Kasumi-1 (cell line): Measurements from ENCODE around the gene UNC13C.
A peak's percentile ranks its signal among the peaks of the same experiment; 100 is the strongest.
"Not testable (repeated sequence)": the region's sequence is repeated elsewhere in the genome, so short reads cannot be mapped to it uniquely, and the experiment has no call there.

Experiments used
- DNase-seq, 2 experiments: peaks; one replicate each; lab custom pipeline; 2025; lab: John Stamatoyannopoulos, UW

Gene UNC13C

GRCh38 chr15:53978253-53978906 is at the start of gene UNC13C:
TSS of gene UNC13C (plus strand) at chr15:53978441. CDS start at chr15:54012904, 34,463 bp downstream.
- DNase-seq: peak; percentile 20 to 31

GRCh38 chr15:53936137-53936536 is 42.1 kb upstream of the UNC13C start:
- DNase-seq: no peak

DNA sequence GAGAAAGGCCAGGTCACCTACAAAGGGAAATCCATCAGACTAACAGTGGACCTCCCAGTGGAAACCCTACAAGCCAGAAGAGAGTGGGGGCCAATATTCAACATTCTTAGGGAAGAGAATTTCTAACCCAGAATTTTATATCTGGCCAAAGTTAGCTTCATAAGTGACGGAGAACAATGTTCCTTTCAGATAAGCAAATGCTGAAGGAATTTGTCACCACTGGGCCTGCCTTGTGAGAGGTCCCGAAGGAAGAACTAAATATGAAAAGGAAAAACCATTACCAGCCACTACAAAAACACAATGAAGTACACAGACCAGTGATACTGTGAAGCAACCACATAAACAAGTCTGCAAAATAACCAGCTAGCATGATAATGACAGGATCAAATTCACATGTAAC is 40.6 kb upstream of the UNC13C start:
- DNase-seq: not testable (repeated sequence)

DNA sequence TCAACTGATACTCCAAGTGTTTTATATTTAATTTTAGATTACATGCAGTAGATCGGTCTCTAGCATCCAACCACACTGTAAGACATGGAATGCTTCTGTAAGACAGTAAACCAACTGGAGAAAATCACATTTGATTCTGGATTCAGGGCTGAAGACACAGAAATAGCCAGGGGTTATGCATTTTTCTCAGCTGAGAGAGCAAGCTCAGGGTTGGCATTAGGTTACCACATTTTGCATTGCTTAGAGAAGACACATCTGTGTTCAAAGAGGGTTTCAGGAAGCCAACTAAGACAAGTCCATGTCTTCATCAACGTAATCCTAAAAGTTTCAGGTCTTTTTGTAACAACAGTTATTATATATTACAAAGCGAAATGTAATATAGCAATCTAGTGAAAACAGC is 27.7 kb upstream of the UNC13C start:
- no peak for DNase-seq

DNA sequence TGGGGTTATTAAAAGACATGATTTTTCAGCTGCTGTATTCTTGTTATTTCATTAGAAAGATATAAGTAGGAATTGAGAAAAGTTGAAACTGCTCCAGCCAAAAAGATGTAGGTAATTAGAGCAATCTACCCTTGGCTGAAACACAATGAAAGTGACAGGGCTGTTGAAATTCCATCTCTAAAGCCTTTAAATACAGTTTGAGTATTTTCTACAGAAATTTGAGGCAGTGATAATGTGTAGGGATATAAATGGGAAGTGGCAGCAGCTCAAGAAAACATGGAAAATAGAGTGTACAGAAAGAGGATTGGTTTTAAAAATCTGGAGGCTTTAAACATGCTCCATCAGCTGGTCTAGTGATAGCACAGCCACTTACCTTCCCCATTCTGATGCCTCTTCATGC is 22.8 kb upstream of the UNC13C start:
- no peak for DNase-seq

- peak; percentile 28 to 72 for DNase-seq
Observed at GRCh38 chr15:53962646-53963561, 15.3 kb upstream of the UNC13C start.

DNA sequence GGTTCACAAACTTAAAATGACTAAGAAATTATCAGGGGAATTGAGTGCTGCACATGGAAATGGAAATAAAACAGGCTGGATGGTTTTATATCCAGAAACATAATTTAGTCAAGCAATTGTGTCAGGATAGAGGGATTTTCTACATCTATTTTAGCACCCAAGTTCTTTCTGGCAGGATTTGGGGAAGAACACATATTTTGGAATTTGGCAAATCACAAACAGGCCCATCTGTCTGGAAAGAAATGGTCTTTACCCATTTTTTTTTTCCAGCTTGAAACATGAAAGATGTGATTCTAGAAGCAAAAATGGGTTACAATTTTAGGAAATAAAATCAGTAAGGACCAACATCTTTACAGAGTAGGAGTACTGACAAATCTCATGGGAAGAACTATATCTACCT is 14.4 kb upstream of the UNC13C start:
- no peak for DNase-seq

DNA sequence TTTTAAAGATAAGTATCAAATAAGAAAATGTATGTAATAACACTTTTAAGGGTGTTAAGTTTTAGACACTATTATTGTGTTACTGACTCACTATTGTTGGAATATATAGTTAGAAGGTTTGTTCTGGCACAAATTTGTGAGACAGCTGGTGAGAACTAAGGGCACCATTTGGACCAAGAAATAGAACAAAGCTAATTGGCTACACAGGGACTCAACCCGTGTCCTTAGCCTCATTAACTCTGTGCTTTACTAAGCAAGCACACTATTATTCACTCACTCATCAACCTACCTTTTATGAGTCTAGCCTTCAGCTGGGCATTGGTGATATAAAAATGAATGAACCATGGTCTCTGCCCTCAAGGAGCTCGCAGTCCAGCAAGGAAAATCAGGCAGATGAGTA is 4.1 kb upstream of the UNC13C start:
- no peak for DNase-seq

- peak; percentile 7 to 28 for DNase-seq
Observed at GRCh38 chr15:53974813-53975212, 3.4 kb upstream of the UNC13C start.

DNA sequence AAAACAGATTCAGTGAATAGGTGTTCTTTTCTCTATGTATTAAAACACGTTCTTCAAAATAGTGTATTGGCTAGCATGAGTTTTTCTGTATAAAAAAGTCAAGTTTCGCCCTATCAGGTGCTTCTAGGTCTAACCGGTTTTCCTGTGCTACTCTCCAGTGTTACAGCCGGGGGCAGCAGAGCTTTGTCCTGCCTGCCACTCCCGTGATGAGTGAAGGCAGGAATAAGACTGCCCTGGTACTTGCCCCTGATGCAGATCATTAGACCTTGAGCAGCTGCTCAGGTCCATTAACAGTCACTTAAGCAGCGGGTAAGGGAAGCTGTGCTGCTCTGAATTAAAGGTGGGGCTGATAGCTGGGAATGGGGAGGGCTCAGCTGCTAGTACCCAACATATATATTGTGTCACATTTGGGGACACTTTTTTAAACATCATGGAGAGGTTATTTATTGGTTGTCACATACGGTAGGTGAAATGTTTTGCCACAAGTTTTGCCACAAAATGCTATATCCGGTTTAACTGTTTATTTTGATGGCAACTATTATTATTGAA is 1.3 kb upstream of the UNC13C start:
- peak; percentile 26 to 44 for DNase-seq

DNA sequence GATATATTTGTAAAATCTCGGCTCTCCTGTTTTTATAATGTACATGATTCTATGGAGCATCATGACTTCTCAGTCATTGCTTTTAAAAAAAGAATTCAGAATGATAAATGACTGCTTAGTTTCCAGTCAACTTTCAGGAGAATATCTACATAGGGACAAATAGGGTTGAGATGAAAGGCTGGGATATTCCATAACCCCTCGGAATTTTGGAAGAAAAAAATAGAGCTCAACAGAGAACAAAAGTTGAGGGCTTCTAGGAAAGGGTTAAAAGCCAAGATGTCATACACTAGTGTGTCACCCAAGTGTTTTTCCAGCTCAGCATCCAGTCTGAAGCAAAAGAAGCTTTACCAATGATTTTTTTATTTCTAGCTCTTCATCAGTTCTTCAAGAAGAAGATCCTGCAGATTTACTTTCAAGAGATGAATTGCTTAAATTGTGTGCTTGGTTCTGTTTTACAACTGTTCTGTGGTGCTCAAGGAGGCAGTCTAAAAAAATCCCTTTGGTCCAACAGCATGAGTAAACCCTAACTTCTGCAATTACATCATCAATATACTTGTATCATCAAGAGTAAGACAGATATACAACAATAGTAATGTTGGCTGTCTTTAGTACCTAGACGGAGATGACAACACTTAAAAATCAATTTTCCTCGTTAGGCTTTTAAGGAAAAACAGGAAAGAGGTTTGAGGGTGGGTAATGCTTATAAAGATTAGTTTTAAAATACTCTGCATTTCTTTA is 979 bp downstream of the UNC13C start:
- no peak for DNase-seq

- DNase-seq: no peak
Observed at GRCh38 chr15:53980021-53980420, 1.8 kb downstream of the UNC13C start.

DNA sequence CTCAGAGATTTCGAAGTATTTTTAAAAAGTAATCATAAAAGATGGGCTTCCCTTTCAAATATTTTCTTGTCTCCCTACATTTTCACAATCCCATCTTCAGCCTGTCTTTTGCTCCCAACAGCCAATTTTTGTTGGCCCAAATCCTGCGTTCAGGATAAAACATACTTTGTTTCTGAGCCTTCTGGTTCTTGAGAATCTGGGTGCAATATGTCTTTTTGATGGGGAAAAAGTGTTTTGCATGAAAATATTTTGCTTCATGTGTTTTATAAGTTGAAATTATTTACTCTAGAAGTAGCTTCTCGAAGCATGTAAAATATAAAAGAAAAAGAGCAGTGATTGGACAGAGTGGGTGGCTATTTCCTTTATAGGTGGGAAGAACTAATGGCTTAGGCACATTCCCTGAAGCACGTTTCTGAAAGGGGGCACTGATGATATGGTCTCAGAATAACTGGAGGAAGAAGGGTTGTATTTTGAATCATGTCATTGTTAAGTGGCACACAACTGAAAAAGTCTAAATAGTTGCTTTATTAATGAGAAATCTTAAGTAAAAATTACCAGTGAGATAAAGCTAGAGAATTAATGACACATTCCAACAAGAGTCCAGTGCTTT is 3.9 kb downstream of the UNC13C start:
- DNase-seq: no peak

- no peak for DNase-seq
Observed at GRCh38 chr15:53982876-53983275, 4.6 kb downstream of the UNC13C start.

DNA sequence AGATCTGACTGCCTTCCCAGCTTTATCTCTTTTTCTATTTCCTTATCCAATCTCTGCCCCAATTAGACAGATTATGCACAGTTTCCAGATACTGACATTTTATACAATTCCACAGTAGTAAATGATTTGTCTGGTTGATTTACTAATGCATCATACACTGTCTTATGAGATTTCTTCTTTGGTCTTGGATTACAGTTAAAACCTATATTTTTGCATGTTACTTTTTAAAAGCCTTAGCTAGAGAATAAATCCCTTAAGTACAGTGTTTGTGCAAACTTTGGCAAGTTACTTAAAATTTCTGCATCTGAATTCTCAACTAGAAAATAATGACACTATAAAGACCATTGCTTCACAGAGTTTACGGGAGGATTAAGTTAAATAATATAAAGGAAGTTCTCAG is 6.0 kb downstream of the UNC13C start:
- no peak for DNase-seq

DNA sequence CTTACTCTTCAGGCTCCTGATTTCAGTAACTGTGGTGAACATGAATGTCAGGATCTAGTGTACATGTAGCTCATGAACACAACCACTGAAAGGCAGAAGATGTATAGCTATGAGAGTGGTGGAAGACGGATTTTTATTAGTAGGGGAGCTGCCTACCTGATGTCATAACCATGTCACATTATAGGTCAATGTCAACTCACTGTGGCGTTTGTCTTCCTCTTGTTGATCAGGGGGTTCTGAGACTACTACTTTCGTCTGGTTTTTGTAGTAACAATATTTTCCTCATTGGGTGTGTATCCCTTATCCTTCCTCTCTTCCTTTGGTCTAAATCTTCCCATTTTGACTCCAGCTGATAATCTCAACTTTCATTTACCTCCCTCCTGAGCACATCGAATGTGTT is 7.3 kb downstream of the UNC13C start:
- DNase-seq: no peak

DNA sequence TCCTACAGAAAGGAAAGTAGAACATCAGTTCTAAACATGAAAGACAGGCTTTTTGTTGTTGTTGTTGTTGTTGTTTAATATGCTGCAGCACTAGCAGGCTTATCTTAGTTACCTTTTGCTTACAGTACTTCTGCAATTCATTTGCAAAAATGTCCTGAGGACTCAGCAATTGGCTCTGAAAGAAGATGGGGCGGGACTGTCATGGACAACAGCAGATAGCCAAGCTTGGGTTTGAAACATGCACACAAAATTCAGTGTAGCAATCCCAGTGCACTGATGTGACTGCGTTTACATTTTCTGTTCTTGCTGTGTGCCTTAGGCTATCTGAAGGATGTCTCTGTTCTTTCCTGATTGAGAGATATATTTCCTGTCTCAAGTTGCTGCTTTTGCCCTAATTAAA is 9.2 kb downstream of the UNC13C start:
- DNase-seq: no peak

DNA sequence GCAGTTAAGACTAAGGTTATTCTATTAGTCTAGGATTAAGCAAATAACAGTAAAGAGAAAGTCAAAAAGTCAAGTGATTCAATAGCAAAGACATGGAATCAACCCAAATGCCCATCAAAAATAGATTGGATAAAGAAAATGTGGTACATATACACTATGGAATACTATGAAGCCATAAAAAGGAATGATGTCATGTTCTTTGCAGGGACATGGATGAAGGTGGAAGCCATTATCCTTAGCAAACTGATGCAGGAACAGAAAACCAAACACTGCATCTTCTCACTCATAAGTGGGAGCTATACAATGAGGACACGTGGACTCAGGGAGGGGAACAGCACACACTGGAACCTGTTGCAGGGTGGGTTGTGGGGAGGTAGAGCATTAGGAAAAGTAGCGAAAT is 29.0 kb downstream of the UNC13C start:
- no peak for DNase-seq

DNA sequence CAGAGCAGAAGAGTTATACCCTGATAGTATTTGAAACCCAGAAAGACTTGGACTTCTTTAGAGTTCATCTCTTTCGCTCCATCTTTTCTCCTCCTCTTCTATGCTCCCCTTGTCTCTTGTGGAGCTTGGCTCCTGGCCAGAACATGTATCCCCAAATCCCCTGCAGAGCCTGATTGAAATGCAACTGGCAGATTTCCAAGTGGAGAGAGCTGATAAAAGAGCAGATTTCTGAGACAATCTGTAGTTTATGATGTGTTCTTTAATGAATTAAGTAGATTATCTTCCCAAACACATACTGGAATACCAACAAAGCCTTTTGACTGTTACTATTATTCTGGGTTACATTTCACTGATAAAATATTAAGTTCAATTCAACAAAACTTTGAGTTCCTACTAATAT is 33.4 kb downstream of the UNC13C start:
- no peak for DNase-seq

DNA sequence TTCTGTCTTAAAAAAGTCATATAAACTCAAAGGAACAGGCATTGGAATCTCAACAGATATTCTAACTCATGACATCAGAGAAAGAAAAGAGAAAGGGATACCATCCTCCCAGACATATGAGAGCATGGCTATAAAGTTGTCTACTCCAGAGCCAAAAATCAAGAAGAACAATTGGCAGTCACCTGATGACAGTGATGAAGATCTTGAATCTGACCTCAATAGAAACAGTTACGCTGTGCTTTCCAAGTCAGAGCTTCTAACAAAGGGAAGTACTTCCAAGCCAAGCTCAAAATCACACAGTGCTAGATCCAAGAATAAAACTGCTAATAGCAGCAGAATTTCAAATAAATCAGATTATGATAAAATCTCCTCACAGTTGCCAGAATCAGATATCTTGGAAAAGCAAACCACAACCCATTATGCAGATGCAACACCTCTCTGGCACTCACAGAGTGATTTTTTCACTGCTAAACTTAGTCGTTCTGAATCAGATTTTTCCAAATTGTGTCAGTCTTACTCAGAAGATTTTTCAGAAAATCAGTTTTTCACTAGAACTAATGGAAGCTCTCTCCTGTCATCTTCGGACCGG is 35.9 kb downstream of the UNC13C start:
- DNase-seq: no peak

DNA sequence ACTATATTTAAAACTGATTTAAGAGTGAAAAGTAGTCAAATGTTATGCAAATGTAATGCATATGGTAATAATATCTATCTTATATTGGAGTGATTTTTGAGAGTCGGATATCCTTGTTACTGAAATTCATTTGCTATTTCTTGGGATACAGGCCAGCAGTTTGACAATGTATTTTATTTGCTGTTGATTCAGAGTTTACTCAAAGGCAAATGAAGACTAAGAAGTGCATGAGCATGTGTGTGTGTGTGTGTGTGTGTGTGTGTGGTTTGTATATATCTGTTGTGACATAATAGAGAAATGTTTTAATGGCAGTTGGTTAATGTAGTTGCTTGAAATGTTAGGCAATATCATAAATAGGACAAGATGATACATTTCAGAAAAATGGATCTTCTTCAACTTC is 39.0 kb downstream of the UNC13C start:
- no peak for DNase-seq

DNA sequence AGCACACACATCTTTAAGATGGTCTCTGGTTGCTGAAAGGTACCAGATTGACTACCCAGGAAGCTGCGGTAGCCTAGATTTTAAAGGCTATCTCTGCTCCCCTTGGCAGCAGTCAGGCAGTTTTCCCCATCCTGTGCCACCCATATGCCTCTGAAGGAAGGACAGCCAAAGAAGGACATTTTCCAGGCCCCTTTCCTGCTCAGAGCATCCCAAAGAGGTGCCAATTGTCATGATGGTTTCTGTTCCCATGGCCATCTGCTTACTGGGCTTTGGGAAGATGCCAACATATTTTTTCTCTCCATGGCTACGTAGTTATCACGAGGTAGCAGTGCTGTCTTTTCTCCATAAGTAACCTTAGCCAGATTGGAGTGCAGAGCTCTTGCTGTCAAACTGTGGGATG is 39.7 kb downstream of the UNC13C start:
- no peak for DNase-seq
